SK-N-MC (cell line): ENCODE measurements around the gene BCAR3.
"Not testable (repeated sequence)": the region's sequence is repeated elsewhere in the genome, so short reads cannot be mapped to it uniquely, and the experiment has no call there.

Source experiments
- DNase-seq: peaks from one replicate; pipeline ENCODE4 v3.0.0-alpha.2; 2011; ENCODE audit warnings: low read depth, low spot score
- H3K27ac ChIP-seq: fragments of 200-600 bp; sonication (generic); 2 replicates; pipeline ENCODE4 v1.5.1; 2016; ENCODE audit warnings: mixed run types
- H3K36me3 ChIP-seq: fragments of 200-600 bp; sonication (generic); 2 replicates; pipeline ENCODE4 v1.6.1; 2017; ENCODE audit warnings: antibody characterized with exemption, low read length, mixed read lengths; ENCODE audit not compliant: insufficient read depth
- H3K4me3 ChIP-seq: fragments of 200-600 bp; sonication (generic); 2 replicates; pipeline ENCODE4 v1.5.1; 2016
- H3K9ac ChIP-seq: fragments of 200-600 bp; sonication (generic); 2 replicates; pipeline ENCODE4 v1.8.0; 2017; ENCODE audit warnings: mixed run types, mixed read lengths; ENCODE audit not compliant: insufficient read length
- H3K9me3 ChIP-seq: fragments of 200-600 bp; sonication (generic); 2 replicates; pipeline ENCODE4 v1.6.1; 2017; ENCODE audit warnings: low read depth, mild to moderate bottlenecking, antibody characterized with exemption, low read length, moderate library complexity, mixed read lengths
- EZH2 ChIP-seq: fragments of 200-600 bp; sonication (generic); IDR thresholded peaks from one replicate; pipeline ENCODE4 v1.6.1; 2017; ENCODE audit warnings: antibody characterized with exemption
- FOXP2 ChIP-seq: optimal IDR thresholded peaks from 2 replicates; pipeline ENCODE3; 2011; ENCODE audit warnings: mild to moderate bottlenecking, moderate library complexity; ENCODE audit not compliant: insufficient read depth; ENCODE audit errors: extremely low read length, control extremely low read depth
- POLR2AphosphoS5 ChIP-seq: IDR thresholded peaks from 2 replicates; pipeline ENCODE4 v1.6.1; 2012; ENCODE audit warnings: mild to moderate bottlenecking, low read depth, low read length, borderline replicate concordance

Gene BCAR3

DNA sequence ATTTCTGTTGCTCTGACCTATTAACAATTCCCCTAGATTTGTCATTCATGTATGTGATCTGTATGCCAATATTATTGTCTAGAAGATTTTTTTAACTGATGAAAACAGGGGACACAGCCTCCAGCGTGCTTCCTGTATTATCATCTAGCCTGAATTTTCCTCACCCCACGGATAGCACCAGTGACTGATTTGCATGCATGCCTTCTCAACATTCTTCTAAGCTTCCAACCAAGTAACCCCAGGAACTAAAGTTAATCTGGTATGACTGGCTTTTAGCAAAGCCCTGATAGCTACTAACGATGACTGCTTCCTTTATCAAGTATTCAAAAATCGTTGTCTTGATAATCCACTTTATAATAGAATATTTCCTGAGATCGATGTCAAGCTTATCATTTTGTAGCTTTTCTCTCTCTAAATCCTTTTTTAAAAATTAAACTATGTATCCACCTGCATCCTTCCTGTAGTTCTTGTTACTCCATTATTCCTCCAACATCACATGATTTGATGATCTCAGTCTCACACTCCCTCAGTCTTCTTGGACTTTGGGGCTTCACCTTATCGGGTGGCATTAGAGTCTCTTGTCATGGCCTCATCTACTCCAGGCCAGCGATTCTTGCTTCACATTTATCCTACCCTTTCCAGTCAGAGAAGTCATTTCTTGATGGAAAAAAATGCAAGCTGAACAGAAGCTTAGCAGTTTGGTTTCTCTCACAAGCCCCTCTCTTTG lies 19.0 kb downstream of the BCAR3 start:
- Histone ChIP-seq H3K4me3 (peak overlapping the region; percentile 51; the same call in 1 of the 2 replicates), H3K36me3 (no peaks in the 10 kb centered on the region), H3K9ac (peak overlapping the region; percentile 38), H3K27ac (peak overlapping the region; percentile 67; the same call in 1 of the 2 replicates), H3K9me3 (no peaks in the 10 kb centered on the region)
- no peak for TF ChIP-seq POLR2AphosphoS5
- no peak for TF ChIP-seq EZH2
- no peak for TF ChIP-seq FOXP2
- no peak for DNase-seq

DNA sequence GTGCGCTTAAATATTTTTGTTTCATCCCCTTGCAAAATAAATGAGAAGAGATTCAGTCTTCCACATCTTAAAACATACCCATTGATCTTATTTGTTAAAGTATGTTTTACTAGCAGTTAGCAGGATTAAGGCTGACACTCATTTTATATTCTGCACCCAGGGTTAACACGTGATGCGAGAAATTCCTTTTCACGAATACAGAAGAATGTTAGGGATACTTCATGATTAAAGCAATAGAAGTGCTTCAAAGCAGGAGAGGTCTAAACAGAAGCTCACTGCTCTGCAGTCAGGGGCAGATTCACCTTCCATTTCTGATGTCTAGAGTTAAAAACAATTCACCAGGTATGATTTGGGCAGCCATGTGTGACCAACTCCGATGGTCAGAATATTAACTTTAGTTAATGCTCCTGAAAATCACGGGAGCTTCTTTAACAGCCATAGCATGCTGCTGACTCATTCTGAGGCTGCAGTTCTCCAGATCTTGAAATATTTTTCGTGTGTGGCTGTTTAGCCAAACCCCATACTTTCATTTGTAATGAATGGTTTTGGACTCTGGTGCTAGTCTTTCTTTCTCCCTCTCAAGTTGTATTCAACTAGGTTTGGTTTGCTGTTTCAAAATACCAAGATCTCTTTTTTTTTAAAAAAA lies 19.7 kb downstream of the BCAR3 start:
- Histone ChIP-seq H3K4me3 (peak overlapping the region; percentile 51; the same call in 1 of the 2 replicates), H3K27ac (peak overlapping the region; percentile 67; the same call in 1 of the 2 replicates), H3K9ac (peak overlapping the region; percentile 38), H3K36me3 (no peaks in the 10 kb centered on the region), H3K9me3 (no peaks in the 10 kb centered on the region)
- TF ChIP-seq POLR2AphosphoS5 = no peak
- no peak for TF ChIP-seq EZH2
- no peak for TF ChIP-seq FOXP2
- DNase-seq = no peak

DNA sequence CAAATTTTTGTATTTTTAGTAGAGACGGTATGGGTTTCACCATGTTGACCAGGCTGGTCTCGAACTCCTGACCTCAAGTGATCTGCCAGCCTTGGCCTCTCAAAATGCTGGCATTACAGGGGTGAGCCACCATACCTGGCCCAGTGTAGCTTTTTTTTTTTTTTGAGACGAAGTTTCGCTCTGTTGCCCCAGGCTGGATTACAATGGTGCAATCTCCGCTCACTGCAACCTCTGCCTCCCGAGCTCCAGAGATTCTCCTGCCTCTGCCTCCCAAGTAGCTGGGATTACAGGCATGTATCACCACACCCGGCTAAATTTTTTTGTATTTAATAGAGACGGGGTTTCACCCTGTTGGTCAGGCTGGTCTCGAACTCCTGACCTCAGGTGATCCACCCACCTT lies 20.3 kb downstream of the BCAR3 start:
- not testable (repeated sequence) for H3K9me3 ChIP-seq, DNase-seq, H3K4me3 ChIP-seq, H3K9ac ChIP-seq, H3K36me3 ChIP-seq, H3K27ac ChIP-seq

DNA sequence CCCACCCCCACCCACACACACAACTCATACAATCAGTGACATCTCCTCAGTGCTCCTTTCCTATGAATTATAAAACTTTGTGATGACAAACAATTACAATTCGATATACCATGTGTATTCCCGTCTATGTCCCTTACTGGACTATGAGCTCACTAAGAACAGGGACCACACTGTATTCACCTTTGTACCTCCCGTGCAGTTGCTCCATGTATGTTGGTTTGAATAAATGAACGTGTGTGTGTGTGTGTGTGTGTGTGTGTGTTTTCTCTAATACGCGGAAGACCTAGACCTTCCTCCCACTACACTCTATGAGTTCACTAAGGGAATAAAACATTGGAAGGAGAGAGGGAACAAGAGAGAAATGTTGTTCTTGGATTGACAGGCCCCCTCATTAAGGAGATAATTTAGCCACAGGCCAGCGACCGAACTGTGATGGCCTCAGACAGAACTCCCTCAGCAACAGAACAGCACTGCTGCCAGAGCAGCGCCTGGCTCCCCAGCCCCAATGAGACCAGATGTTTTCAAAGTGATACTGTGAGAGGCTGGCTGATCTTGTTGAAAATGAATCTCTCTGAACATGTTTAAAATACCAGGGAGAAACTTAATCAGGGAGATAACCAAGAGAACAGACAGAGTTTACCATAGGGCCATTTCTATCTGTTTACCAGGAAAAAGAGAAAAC lies 21.7 kb downstream of the BCAR3 start:
- Histone ChIP-seq H3K27ac (no peak overlapping the region), H3K4me3 (no peak overlapping the region), H3K36me3 (no peaks in the 10 kb centered on the region), H3K9me3 (no peaks in the 10 kb centered on the region), H3K9ac (no peak overlapping the region)
- DNase-seq = no peak
- TF ChIP-seq FOXP2 (no peak), EZH2 (no peak), POLR2AphosphoS5 (no peak)

DNA sequence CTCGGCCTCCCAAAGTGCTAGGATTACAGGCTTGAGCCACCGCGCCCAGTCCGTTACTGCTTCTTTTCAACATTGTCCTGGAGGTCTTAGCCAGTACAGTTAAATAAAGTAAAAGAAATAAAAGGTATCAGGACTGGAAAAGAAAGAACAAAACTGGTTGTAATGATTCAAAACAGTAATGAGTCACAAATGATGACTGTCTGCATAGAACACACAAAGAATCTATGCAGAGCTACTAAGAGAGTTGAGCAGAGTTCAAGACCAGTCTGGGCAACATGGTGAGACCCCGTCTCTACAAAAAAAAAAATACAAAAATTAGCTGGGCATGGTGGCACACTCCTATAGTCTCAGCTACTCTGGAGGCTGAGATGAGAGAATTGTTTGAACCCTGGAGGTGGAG lies 23.4 kb downstream of the BCAR3 start:
- Histone ChIP-seq H3K27ac (no peak overlapping the region), H3K9ac (no peak overlapping the region), H3K4me3 (no peak overlapping the region), H3K9me3 (no peaks in the 10 kb centered on the region), H3K36me3 (no peaks in the 10 kb centered on the region)
- no peak for TF ChIP-seq EZH2
- no peak for TF ChIP-seq FOXP2
- no peak for TF ChIP-seq POLR2AphosphoS5
- no peak for DNase-seq

DNA sequence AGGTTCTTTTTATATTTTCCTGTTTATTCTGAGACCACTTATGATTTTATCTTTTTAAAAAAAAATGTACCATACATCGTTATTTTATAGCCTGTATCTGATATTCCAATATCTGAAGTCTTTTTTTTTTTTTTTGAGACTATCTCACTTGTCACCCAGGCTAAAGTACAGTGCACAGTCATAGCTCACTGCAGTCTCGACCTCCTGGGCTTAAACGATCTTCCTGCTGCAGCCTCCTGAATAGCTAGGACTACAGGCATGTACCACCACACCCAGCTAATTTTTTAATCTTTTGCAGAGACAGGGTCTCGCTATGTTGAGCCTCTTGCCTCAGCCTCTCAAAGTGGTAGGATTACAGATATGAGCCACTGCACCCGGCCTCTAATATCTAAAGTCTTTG lies 25.1 kb downstream of the BCAR3 start:
- Histone ChIP-seq H3K27ac (no peak overlapping the region), H3K36me3 (no peaks in the 10 kb centered on the region), H3K9ac (no peak overlapping the region), H3K9me3 (no peaks in the 10 kb centered on the region), H3K4me3 (no peak overlapping the region)
- DNase-seq = no peak
- TF ChIP-seq FOXP2 = no peak
- no peak for TF ChIP-seq POLR2AphosphoS5
- no peak for TF ChIP-seq EZH2

DNA sequence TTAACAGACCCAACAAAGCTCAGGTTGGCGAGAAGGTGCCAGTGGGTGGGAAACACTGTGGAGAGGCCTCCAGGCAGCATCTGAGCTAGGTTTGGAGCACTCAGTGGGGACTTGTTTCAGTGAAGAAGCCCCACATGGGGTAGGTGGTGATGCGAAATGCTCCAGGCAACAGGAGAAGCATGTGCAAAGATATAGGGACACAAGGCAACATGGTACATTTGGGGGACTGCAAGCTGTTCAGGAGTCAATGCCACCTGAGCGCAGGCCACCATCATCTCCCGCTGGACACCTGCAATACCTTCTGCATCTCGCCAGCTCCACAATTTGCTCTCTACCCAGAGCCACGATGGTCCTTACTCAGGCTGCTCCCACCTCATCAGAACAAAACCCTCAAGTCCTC lies 28.0 kb downstream of the BCAR3 start:
- Histone ChIP-seq H3K4me3 (no peak overlapping the region), H3K36me3 (no peaks in the 10 kb centered on the region), H3K9me3 (no peaks in the 10 kb centered on the region), H3K27ac (no peak overlapping the region), H3K9ac (no peak overlapping the region)
- TF ChIP-seq FOXP2 (no peak), POLR2AphosphoS5 (no peak), EZH2 (no peak)
- no peak for DNase-seq

DNA sequence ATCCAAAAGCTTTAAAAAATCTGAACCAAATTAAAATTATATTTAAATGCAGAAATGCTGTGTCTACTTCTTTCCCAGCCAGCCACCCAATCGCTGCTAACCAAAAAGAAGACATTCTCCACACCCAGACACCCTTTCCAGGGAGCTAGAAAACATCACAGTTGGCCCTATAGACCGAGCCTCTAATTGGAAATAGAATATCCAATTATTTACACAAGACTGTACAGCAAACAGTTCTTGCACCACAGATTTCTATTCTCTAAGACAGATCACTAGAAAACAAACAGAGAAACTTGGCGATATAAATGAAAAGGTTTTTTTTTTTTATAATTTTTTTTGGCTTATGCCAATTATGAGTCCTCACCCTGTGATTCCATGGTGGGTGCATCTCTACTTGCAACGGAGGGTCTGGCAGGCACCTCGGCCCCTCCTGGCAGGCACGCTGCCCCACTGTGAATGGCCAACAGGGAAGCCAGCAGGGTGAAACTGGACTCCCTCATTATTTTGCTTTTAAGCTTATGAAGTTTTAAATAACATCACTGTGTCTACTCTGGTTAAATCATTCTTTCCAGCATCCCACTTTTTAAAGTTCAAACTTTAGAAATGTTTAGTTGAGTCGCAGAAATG lies 29.2 kb downstream of the BCAR3 start:
- no peak for TF ChIP-seq POLR2AphosphoS5
- no peak for TF ChIP-seq FOXP2
- no peak for TF ChIP-seq EZH2
- Histone ChIP-seq H3K9ac (no peak overlapping the region), H3K27ac (no peak overlapping the region), H3K36me3 (no peaks in the 10 kb centered on the region), H3K9me3 (no peaks in the 10 kb centered on the region), H3K4me3 (no peak overlapping the region)
- DNase-seq = no peak
